ENCODE data around the gene TSC2. TPM values are rescaled to one million over a fixed set of nuclear protein-coding genes. Genes with fewer than 3 reads are reported as not detected.

TSC2 gene
- total and polyA plus RNA-seq, 2 experiments from 2014 or later: 41.8 to 78.7 TPM

DNA sequence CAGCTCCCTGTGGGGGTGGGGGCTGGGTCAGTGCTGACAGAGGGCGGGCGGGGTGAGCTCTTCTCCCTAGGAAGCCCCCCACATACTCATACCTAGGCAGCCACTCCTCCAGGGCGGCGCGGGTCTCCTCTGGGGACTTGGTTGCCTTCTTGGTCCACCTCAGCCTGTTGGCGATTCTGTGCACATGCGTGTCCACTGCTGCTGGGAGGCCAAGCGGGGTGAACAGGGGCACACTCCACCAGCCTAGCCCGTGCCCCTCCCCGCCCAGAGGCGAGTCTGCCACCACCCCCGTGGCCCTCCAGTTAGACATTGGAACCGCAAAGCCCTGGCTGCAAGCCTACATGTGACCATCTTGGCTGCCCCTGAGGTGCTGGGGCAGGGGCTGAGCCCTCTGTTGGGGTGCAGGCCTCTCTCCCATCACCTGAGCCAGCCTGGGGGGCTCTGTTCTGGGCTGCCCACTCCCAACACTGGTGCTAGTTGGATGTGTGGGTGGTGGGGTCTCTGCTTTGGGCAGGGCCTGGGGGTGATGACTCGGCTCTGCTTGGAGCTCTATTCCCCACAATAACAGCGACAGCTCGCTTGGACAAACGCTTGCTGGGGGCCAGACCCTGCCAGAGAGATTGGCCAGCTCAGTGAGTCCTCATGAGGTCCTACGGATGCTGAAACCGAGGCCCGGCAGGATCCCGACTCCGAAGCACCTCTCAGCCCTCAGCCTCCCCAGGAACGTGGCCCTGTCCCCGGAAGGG lies 7.6 kb upstream of the TSC2 start:
- 89% methylated on average over 16 of the region's 24 CpGs for WGBS (ENCODE audit: low lambda C conversion rate, missing lambda C conversion rate)
- Histone ChIP-seq H3K27me3 (no peaks in the 10 kb centered on the region), H3K27ac (peak overlapping the region; percentile 91), H3K4me1 (ENCODE audit: insufficient read depth) (peaks cover 60% of the 10 kb centered on the region), H3K79me2 (peaks cover 5% of the 10 kb centered on the region), H3K9me2 (replicated peaks; ENCODE audit: insufficient read depth) (no peaks in the 10 kb centered on the region), H3K4me3 (no peak overlapping the region), H2AFZ (no peak overlapping the region), H4K20me1 (ENCODE audit: insufficient read depth, poor library complexity, severe bottlenecking) (no peaks in the 10 kb centered on the region), H3K9me3 (ENCODE audit: low read depth) (no peaks in the 10 kb centered on the region), H3K36me3 (replicated peaks; ENCODE audit: insufficient read depth, low read depth) (no peaks in the 10 kb centered on the region), H3K4me2 (peak overlapping the region; percentile 45)
- TF ChIP-seq EZH2phosphoT487 (IDR thresholded peaks at IDR 0.05; ENCODE audit: low read depth, severe bottlenecking, unreplicated experiment) (no peak), CTCF (IDR thresholded peaks at IDR 0.05; ENCODE audit: poor library complexity) (no peak), EZH2 (IDR thresholded peaks at IDR 0.05; ENCODE audit: borderline replicate concordance) (no peak)
- DNase-seq (ENCODE audit: low spot score): no peak

GRCh38 chr16:2040787-2041522 lies 6.8 kb upstream of the TSC2 start:
- Histone ChIP-seq H3K27me3 (no peaks in the 10 kb centered on the region), H3K4me3 (no peak overlapping the region), H4K20me1 (ENCODE audit: insufficient read depth, poor library complexity, severe bottlenecking) (no peaks in the 10 kb centered on the region), H2AFZ (no peak overlapping the region), H3K9me3 (ENCODE audit: low read depth) (no peaks in the 10 kb centered on the region), H3K36me3 (replicated peaks; ENCODE audit: insufficient read depth, low read depth) (no peaks in the 10 kb centered on the region), H3K9me2 (replicated peaks; ENCODE audit: insufficient read depth) (no peaks in the 10 kb centered on the region), H3K79me2 (peaks cover 7% of the 10 kb centered on the region), H3K4me2 (no peak overlapping the region), H3K27ac (peak overlapping the region; percentile 91), H3K4me1 (ENCODE audit: insufficient read depth) (peaks cover 52% of the 10 kb centered on the region)
- no peak for DNase-seq (ENCODE audit: low spot score)
- WGBS (ENCODE audit: low lambda C conversion rate, missing lambda C conversion rate): 90% methylated on average over 19 of the region's 20 CpGs
- no peak for TF ChIP-seq EZH2 (IDR thresholded peaks at IDR 0.05; ENCODE audit: borderline replicate concordance)
- no peak for TF ChIP-seq CTCF (IDR thresholded peaks at IDR 0.05; ENCODE audit: poor library complexity)

DNA sequence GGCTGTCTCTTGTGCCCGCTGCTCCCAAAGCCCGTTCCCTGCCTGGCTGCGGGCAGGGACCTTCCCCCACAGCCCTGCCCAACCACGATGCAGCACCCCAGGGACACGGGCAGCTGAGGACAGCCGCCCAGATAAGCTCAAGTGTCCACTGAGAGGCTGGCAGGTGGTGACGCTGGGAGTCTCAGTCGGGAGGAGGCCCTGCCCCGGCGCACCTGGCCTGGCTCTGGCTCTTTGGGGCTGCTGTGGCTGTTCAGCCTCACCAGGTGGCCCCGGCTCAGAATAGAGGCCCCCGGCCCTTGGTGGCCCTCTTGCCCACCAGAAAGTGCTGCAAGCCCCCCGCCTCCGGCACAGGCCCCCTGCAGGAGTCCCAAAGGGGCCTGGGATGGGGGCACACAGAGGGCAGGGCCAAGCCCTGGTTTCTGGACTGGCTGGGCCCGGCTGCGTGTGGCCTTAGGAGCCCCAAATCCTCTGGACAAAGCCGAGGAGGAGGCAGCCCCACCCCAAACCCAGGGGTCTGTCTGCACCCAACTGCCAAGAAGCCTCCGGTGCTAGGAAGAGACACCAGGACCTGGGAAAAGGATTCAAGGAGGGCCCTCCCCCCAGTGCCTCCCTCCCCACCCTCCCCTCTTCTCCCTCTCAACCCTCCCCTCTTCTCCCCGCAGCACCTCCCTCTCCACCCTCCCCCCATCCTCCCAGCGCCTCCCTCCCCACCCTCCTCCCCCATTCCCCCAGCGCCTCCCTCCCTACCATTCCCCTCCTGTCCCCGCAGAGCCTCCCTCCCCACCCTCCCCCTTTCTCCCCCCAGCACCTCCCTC lies 5.4 kb upstream of the TSC2 start:
- no peak overlapping the region for H2AFZ ChIP-seq
- peak overlapping the region; percentile 51 for H3K27ac ChIP-seq
- H3K9me2 ChIP-seq (replicated peaks; ENCODE audit: insufficient read depth): no peaks in the 10 kb centered on the region
- no peak for DNase-seq (ENCODE audit: low spot score)
- no peak overlapping the region for H3K4me2 ChIP-seq
- H3K9me3 ChIP-seq (ENCODE audit: low read depth): no peaks in the 10 kb centered on the region
- no peak for TF ChIP-seq CTCF (IDR thresholded peaks at IDR 0.05; ENCODE audit: poor library complexity)
- no peak for TF ChIP-seq EZH2phosphoT487 (IDR thresholded peaks at IDR 0.05; ENCODE audit: low read depth, severe bottlenecking, unreplicated experiment)
- no peak for TF ChIP-seq EZH2 (IDR thresholded peaks at IDR 0.05; ENCODE audit: borderline replicate concordance)
- peaks cover 8% of the 10 kb centered on the region for H3K79me2 ChIP-seq
- H4K20me1 ChIP-seq (ENCODE audit: insufficient read depth, poor library complexity, severe bottlenecking): no peaks in the 10 kb centered on the region
- no peaks in the 10 kb centered on the region for H3K27me3 ChIP-seq
- no peak overlapping the region for H3K4me3 ChIP-seq
- H3K4me1 ChIP-seq (ENCODE audit: insufficient read depth): peaks cover 48% of the 10 kb centered on the region
- 88% methylated on average over 18 of the region's 22 CpGs for WGBS (ENCODE audit: low lambda C conversion rate, missing lambda C conversion rate)
- H3K36me3 ChIP-seq (replicated peaks; ENCODE audit: insufficient read depth, low read depth): no peaks in the 10 kb centered on the region

Data from hepatocyte (in vitro differentiated cells).